ENCODE results near the gene ALOX12. TPM values are rescaled to one million over a fixed set of nuclear protein-coding genes. Genes with fewer than 3 reads are reported as not detected.
"Not testable (repeated sequence)": the region's sequence is repeated elsewhere in the genome, so short reads cannot be mapped to it uniquely, and the experiment has no call there.

ALOX12 gene, protein sequence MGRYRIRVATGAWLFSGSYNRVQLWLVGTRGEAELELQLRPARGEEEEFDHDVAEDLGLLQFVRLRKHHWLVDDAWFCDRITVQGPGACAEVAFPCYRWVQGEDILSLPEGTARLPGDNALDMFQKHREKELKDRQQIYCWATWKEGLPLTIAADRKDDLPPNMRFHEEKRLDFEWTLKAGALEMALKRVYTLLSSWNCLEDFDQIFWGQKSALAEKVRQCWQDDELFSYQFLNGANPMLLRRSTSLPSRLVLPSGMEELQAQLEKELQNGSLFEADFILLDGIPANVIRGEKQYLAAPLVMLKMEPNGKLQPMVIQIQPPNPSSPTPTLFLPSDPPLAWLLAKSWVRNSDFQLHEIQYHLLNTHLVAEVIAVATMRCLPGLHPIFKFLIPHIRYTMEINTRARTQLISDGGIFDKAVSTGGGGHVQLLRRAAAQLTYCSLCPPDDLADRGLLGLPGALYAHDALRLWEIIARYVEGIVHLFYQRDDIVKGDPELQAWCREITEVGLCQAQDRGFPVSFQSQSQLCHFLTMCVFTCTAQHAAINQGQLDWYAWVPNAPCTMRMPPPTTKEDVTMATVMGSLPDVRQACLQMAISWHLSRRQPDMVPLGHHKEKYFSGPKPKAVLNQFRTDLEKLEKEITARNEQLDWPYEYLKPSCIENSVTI
- 0.89 TPM for polyA plus RNA-seq (2012; ENCODE audit: missing spikeins)

DNA sequence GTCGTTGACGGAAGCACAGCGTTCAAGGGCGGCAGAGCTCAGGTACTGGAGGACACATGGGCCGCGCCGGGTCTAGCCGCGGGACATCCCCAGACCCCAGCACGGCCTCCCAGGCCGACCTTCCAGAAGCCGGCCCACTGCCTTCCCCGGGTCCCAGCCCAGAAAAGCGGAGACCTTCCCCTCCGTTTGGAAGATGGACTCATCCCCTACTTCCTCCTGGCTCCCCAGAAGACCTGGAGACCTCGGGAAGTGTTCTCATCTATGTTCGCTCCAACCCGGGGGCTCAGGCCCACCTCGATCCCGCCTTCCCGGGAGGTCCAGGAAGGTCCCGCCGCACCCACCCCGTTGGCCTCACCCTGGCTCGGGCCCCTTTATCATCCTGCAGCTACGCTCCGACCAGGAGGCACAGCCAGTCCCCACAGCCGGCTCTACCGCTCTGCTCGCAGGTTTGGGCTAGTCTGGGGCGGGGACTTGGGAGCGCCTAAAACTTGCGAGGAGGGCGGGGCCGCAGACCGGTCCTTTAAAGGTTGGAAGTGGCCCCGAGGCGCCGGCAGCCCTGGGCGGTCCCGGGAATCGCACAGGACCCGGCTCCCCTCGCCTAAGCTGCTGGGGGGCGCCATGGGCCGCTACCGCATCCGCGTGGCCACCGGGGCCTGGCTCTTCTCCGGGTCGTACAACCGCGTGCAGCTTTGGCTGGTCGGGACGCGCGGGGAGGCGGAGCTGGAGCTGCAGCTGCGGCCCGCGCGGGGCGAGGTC is at the start of gene ALOX12:
TSS of gene ALOX12 (plus strand) at position 550 of the 756 bp plus-strand sequence. CDS start at position 619, 69 bp downstream.
- no peak for FAIRE-seq
- no peak for DNase-seq (ENCODE audit: insufficient read length)
- no peak for TF ChIP-seq POLR2AphosphoS5 (IDR thresholded peaks at IDR 0.05; ENCODE audit: low read depth, low read length)
- TF ChIP-seq POLR2A (IDR thresholded peaks at IDR 0.05; ENCODE audit: low read depth, low read length): no peak
- no peak for TF ChIP-seq TAF1 (IDR thresholded peaks at IDR 0.05; ENCODE audit: borderline replicate concordance, low read depth, low read length)

DNA sequence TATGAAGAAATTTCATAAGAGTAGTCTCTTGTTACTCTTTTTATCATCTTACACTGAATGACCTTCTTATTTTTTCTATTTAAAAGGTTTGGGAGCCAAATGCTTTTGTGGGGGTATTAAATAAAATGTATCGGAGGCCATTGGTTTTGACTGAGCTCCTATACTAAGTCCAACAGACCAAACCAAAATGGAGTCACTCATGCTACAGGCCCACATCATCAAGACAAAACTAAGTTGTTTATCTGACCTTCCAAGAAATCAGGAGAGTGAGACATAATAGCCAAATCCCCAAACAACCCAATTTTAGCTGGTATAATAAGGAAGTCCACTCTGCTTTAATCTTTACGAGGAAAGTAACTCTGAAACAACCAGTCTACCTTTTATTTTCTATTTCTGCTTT is 48.1 kb upstream of the ALOX12 start:
- DNase-seq (ENCODE audit: insufficient read length) (no peak), FAIRE-seq (no peak)
- TF ChIP-seq POLR2AphosphoS5 (IDR thresholded peaks at IDR 0.05; ENCODE audit: low read depth, low read length): no peak
- TF ChIP-seq TAF1 (IDR thresholded peaks at IDR 0.05; ENCODE audit: borderline replicate concordance, low read depth, low read length): no peak
- TF ChIP-seq POLR2A (IDR thresholded peaks at IDR 0.05; ENCODE audit: low read depth, low read length): no peak

DNA sequence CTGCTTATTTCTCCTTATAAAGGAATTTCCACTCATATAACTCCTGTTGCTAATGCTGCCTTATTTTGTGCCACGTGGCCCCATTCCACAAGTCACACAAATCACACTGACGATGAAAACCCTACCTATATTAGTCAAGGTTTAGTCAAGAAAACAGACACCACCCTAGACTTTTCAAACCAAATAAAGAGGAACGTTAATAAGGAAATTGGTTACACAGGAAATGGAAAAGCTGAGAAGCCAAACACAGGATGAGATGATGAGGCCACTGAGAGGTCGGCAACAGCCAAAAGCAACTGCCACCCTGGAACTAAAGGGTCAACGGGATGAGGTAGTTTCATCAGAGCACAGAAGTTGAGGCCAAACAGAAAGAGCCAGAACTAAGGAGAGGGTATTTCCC is 47.3 kb upstream of the ALOX12 start:
- TF ChIP-seq POLR2A (IDR thresholded peaks at IDR 0.05; ENCODE audit: low read depth, low read length): no peak
- no peak for TF ChIP-seq TAF1 (IDR thresholded peaks at IDR 0.05; ENCODE audit: borderline replicate concordance, low read depth, low read length)
- no peak for TF ChIP-seq POLR2AphosphoS5 (IDR thresholded peaks at IDR 0.05; ENCODE audit: low read depth, low read length)
- DNase-seq (ENCODE audit: insufficient read length) (no peak), FAIRE-seq (no peak)

DNA sequence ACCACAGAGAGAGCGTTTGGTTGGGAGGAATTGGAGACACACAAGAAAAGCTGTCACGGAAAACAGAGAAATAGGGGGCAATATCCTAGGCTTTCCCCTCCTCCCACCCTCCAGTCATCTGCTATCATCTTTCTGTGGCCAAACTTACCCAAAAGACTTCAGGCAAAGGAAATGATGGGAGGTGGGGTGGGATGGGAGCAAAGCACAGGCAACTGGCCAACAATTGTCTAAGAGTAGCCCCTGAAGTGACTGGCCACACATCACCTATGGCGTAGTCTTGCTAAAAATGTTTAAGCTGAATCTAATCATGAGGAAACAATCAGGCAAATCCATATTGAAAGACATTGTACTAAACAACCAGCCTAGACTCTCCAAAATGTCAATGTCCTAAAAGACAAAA is 46.9 kb upstream of the ALOX12 start:
- no peak for TF ChIP-seq TAF1 (IDR thresholded peaks at IDR 0.05; ENCODE audit: borderline replicate concordance, low read depth, low read length)
- TF ChIP-seq POLR2AphosphoS5 (IDR thresholded peaks at IDR 0.05; ENCODE audit: low read depth, low read length): no peak
- no peak for TF ChIP-seq POLR2A (IDR thresholded peaks at IDR 0.05; ENCODE audit: low read depth, low read length)
- no peak for DNase-seq (ENCODE audit: insufficient read length)
- FAIRE-seq: no peak

DNA sequence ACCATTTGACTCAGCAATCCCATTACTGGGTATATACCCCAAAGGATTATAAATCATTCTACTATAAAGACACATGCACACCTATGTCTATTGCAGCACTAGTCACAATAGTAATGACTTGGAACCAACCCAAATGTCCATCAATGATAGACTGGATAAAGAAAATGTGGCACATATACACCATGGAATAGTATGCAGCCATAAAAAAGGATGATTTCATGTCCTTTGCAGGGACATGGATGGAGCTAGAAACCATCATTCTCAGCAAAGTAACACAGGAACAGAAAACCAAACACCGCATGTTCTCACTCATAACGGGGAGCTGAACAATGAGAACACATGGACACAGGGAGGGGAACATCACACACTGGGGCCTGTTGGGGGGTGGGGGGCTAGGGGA is 44.9 kb upstream of the ALOX12 start:
- FAIRE-seq; DNase-seq (ENCODE audit: insufficient read length): not testable (repeated sequence)

DNA sequence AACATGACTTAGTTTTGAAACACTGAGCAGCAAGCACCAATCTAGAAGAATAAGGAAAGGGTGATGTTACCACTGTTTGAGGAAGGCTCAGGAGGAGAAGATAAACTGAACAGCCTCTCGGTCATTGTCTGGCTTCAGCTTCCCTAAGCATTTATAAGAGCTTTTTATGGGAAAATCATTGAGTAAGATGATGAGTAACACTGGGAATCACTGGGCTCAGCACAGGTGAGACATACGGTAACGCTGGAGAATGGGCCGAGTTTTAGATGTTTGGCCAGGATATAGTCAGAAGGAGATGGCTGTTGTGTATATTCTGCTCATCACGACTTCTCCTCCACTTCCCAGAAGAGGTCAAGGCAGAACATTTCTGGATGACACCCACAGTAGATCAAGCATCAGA is 42.2 kb upstream of the ALOX12 start:
- FAIRE-seq (no peak), DNase-seq (ENCODE audit: insufficient read length) (no peak)
- TF ChIP-seq TAF1 (IDR thresholded peaks at IDR 0.05; ENCODE audit: borderline replicate concordance, low read depth, low read length) (no peak), POLR2AphosphoS5 (IDR thresholded peaks at IDR 0.05; ENCODE audit: low read depth, low read length) (no peak), POLR2A (IDR thresholded peaks at IDR 0.05; ENCODE audit: low read depth, low read length) (no peak)

DNA sequence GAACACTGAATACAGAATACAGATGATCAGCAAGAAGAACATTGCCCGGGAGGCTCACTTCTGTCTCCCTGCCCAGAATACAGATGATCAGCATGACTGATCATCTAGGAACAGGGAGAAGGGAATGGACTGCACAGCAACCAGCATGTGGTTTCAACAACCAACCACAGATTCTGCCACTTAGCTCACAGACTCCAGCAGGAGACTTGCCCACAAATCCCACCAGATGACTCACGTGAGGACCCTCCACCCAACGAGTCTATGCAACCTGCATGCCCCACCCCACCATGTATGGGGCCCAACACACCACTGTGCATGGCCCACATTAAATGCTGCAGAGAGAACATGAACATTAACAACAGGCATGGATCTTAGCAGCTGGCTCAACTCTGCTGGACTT is 36.1 kb upstream of the ALOX12 start:
- TF ChIP-seq POLR2A (IDR thresholded peaks at IDR 0.05; ENCODE audit: low read depth, low read length) (no peak), TAF1 (IDR thresholded peaks at IDR 0.05; ENCODE audit: borderline replicate concordance, low read depth, low read length) (no peak), POLR2AphosphoS5 (IDR thresholded peaks at IDR 0.05; ENCODE audit: low read depth, low read length) (no peak)
- no peak for FAIRE-seq
- DNase-seq (ENCODE audit: insufficient read length): no peak

DNA sequence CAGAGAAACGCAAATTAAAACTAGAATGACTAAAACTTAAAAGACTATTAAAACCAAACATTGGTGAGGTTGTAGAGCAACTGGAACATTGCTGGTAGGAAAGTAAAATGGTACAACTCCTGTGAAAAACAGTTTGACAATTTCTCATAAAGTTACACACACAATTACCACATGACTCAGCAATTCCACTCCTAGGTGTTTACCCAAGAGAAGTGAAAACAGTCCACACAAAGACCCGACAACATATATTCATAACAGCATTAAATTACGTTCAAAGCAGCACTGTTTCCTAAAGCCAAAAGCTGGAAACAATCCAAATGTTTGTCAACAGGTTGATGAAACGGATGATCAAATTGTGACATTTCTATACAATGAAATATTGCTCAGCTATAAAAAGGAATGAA is 26.5 kb upstream of the ALOX12 start:
- TF ChIP-seq POLR2A (IDR thresholded peaks at IDR 0.05; ENCODE audit: low read depth, low read length): no peak
- no peak for TF ChIP-seq TAF1 (IDR thresholded peaks at IDR 0.05; ENCODE audit: borderline replicate concordance, low read depth, low read length)
- TF ChIP-seq POLR2AphosphoS5 (IDR thresholded peaks at IDR 0.05; ENCODE audit: low read depth, low read length): no peak
- FAIRE-seq: no peak
- DNase-seq (ENCODE audit: insufficient read length): no peak

DNA sequence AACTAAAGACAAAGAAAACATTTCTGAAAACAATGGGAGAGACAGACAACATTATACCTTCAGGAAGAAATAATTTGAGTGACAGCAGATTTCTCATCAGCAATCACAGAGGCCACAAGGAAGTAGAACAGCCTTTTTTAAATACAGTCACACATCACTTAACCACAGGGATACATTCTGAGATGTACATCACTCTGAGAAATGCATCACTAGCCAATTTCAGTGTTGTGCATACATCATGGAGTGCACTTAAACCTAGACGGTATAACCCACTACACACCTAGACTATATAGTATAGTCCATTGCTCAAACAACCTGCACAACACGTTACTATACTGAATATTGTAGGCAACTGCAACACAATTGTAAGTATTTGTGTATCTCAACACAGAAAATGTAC is 24.9 kb upstream of the ALOX12 start:
- DNase-seq (ENCODE audit: insufficient read length): no peak
- no peak for TF ChIP-seq POLR2AphosphoS5 (IDR thresholded peaks at IDR 0.05; ENCODE audit: low read depth, low read length)
- no peak for TF ChIP-seq POLR2A (IDR thresholded peaks at IDR 0.05; ENCODE audit: low read depth, low read length)
- TF ChIP-seq TAF1 (IDR thresholded peaks at IDR 0.05; ENCODE audit: borderline replicate concordance, low read depth, low read length): no peak
- FAIRE-seq: no peak

DNA sequence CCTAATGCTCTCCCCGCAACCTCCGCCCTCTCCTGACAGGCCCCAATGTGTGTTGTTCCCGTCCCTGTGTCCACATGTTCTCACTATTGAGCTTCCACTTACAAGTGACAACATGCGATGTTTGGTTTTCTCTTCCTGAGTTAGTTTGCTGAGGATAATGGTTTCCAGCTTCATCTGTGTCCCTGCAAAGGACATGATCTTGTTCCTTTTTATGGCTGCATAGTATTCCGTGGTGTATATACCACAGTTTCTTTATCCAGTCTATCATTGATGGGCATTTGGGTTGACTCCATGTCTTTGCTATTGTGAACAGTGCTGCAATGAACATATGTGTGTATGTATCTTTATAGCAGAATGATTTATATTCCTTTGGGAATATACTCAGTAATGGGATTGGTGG is 16.4 kb upstream of the ALOX12 start:
- not testable (repeated sequence) for FAIRE-seq; DNase-seq (ENCODE audit: insufficient read length)

DNA sequence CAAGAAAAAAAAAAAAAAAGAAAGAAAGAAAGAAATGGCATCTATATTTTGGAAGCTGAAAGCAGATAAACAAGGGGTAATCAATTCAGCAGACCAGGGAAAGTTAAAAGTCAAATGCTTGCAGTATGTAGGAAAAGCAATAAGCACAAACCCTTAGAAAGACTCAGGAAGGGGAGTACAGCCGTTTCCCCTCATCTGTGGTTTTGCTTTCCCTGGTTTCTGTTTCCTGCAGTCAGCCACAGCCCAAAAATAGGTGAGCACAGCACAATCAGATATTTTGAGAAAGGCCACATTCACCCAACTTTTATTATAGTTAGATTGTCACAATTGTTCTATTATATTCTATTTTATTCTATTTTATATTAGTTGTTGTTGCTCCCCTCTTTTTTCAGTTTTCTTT is 14.4 kb upstream of the ALOX12 start:
- DNase-seq (ENCODE audit: insufficient read length) (no peak), FAIRE-seq (no peak)
- no peak for TF ChIP-seq TAF1 (IDR thresholded peaks at IDR 0.05; ENCODE audit: borderline replicate concordance, low read depth, low read length)
- no peak for TF ChIP-seq POLR2AphosphoS5 (IDR thresholded peaks at IDR 0.05; ENCODE audit: low read depth, low read length)
- TF ChIP-seq POLR2A (IDR thresholded peaks at IDR 0.05; ENCODE audit: low read depth, low read length): no peak

DNA sequence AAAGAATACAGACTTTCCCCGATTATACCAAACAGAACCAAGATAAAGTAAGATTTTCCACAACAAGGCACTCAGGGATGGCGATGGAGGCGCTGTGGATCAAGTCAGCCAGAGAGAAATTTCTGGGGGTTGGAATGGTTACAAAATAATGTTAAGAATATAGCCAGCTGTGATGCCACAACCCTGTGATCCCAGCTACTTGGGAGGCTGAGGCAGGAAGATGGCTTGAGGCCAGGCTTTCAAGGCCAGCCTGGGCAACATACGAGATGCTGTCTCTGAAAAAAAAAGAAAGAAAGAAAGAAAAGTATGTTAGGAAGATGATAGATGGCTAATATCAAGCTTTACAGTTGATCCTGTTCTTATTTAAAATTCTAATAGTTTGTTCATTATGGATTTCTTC is 10.6 kb upstream of the ALOX12 start:
- no peak for FAIRE-seq
- TF ChIP-seq TAF1 (IDR thresholded peaks at IDR 0.05; ENCODE audit: borderline replicate concordance, low read depth, low read length): no peak
- TF ChIP-seq POLR2A (IDR thresholded peaks at IDR 0.05; ENCODE audit: low read depth, low read length): no peak
- no peak for TF ChIP-seq POLR2AphosphoS5 (IDR thresholded peaks at IDR 0.05; ENCODE audit: low read depth, low read length)
- no peak for DNase-seq (ENCODE audit: insufficient read length)

Data from GM12892 (cell line).